Upper lobe of left lung (tissue), 4 donors: ENCODE data around the gene TMC6.

ENCODE experiments used
- CTCF ChIP-seq, 6 experiments: fragments of 450-650 bp in 4 of 6; fragments of 200-600 bp in 2 of 6; sonication (generic) in 2 of 6; IDR thresholded peaks; one replicate each; pipeline ENCODE4 v1.5.1; 2016 to 2019; ENCODE audit warnings: antibody characterized with exemption in 6 of 6
- POLR2A ChIP-seq, 4 donors: fragments of 450-650 bp; IDR thresholded peaks; one replicate each; pipeline ENCODE4 v1.5.1; 2016 to 2017; ENCODE audit warnings: antibody characterized with exemption in 4 of 4, mild to moderate bottlenecking in 2 of 4

GRCh38 chr17:78140169-78141051 is 11.9 kb upstream of the TMC6 start:
- TF ChIP-seq CTCF (IDR thresholded peaks at IDR 0.05) (peak in 1 of 6 experiments; percentile 16), POLR2A (IDR thresholded peaks at IDR 0.05) (peak in 2 of 4 donors; percentile 57 to 89)
